Esophagus mucosa (tissue), 1 donor: ENCODE measurements around the gene TTLL4. TPM values are rescaled to one million over a fixed set of nuclear protein-coding genes. Genes with fewer than 3 reads are reported as not detected.
"Not testable (repeated sequence)": the region's sequence is repeated elsewhere in the genome, so short reads cannot be mapped to it uniquely, and the experiment has no call there.

ENCODE experiments used
- ATAC-seq: fragments of 200-7000 bp; cut with Tn5 transposase; one replicate; pipeline ENCODE4 v1.9.1; 2020
- total RNA-seq: library from RNA; stranded (reverse); gene quantifications from one replicate; pipeline ENCODE4 v1.2.4, GENCODE V29; 2023
- donor health status: DM: yes; HTN: yes; CAD: no.

The TTLL4 gene
- total RNA-seq, 1 donor from 2014 or later = 14.0 TPM

- peak; percentile 28 for ATAC-seq
Measured at GRCh38 chr2:218745160-218745558, 34.5 kb downstream of the TTLL4 start.

- peak; percentile 58 for ATAC-seq
Measured at GRCh38 chr2:218745559-218746469, 35.2 kb downstream of the TTLL4 start.

GRCh38 chr2:218746470-218746795 is 35.8 kb downstream of the TTLL4 start:
- no peak for ATAC-seq

- no peak for ATAC-seq
Measured at GRCh38 chr2:218746960-218747359, 36.3 kb downstream of the TTLL4 start.

GRCh38 chr2:218748741-218749441 is 38.3 kb downstream of the TTLL4 start:
- no peak for ATAC-seq

- no peak for ATAC-seq
Measured at GRCh38 chr2:218754201-218754600, 43.6 kb downstream of the TTLL4 start.

GRCh38 chr2:218754781-218755180 is 44.1 kb downstream of the TTLL4 start:
- ATAC-seq = no peak

- no peak for ATAC-seq
Measured at GRCh38 chr2:218755198-218755566, 44.5 kb downstream of the TTLL4 start.

- ATAC-seq = no peak
Measured at GRCh38 chr2:218755567-218756404, 45.2 kb downstream of the TTLL4 start.

- no peak for ATAC-seq
Measured at GRCh38 chr2:218756599-218757377, 46.2 kb downstream of the TTLL4 start.

- ATAC-seq = no peak
Measured at GRCh38 chr2:218761795-218762194, 51.2 kb downstream of the TTLL4 start.

GRCh38 chr2:218772759-218773158 is 62.1 kb downstream of the TTLL4 start:
- ATAC-seq = not testable (repeated sequence)

- ATAC-seq = no peak
Measured at GRCh38 chr2:218773881-218774280, 63.2 kb downstream of the TTLL4 start.

- no peak for ATAC-seq
Measured at GRCh38 chr2:218776488-218776887, 65.9 kb downstream of the TTLL4 start.

- ATAC-seq = no peak
Measured at GRCh38 chr2:218777276-218777990, 66.8 kb downstream of the TTLL4 start.

GRCh38 chr2:218780046-218780445 is 69.4 kb downstream of the TTLL4 start:
- ATAC-seq = no peak

- ATAC-seq = peak; percentile 71
Measured at GRCh38 chr2:218780851-218781690, 70.4 kb downstream of the TTLL4 start.

- peak; percentile 76 for ATAC-seq
Measured at GRCh38 chr2:218781691-218782527, 71.3 kb downstream of the TTLL4 start, which contains the start of gene CYP27A1. CYP27A1 (plus strand) TSS chr2:218782147; CDS start chr2:218782183, 36 bp downstream.

- ATAC-seq = peak; percentile 7
Measured at GRCh38 chr2:218782528-218782844, 71.9 kb downstream of the TTLL4 start.

GRCh38 chr2:218783688-218784087 is 73.1 kb downstream of the TTLL4 start:
- no peak for ATAC-seq
